Endodermal cell (in vitro differentiated cells): ENCODE measurements around the gene SGMS2. TPM values are rescaled to one million over a fixed set of nuclear protein-coding genes. Genes with fewer than 3 reads are reported as not detected.

Experiments
- DNase-seq: peaks from one replicate; pipeline ENCODE4 v3.0.0-alpha.2; 2017
- H3K27ac ChIP-seq: 2 replicates; pipeline ENCODE4 v1.5.1; 2013; ENCODE audit warnings: mild to moderate bottlenecking, low read depth, low read length, moderate library complexity
- H3K27me3 ChIP-seq: 2 replicates; pipeline ENCODE4 v1.6.1; 2013; ENCODE audit warnings: mild to moderate bottlenecking, low read length, moderate library complexity; ENCODE audit not compliant: insufficient read depth, control insufficient read depth, poor library complexity, severe bottlenecking
- H3K36me3 ChIP-seq: 2 replicates; pipeline ENCODE4 v1.7.0; 2013; ENCODE audit warnings: mild to moderate bottlenecking, low read length, moderate library complexity; ENCODE audit not compliant: control insufficient read depth, insufficient read depth
- H3K4me1 ChIP-seq: one replicate; pipeline ENCODE4 v1.7.0; 2013; ENCODE audit warnings: low read length; ENCODE audit not compliant: control insufficient read depth, insufficient read depth
- H3K4me3 ChIP-seq: 2 replicates; pipeline ENCODE4 v1.5.1; 2013; ENCODE audit warnings: mild to moderate bottlenecking, low read length, moderate library complexity
- H3K9ac ChIP-seq: 2 replicates; pipeline ENCODE4 v1.6.1; 2013; ENCODE audit warnings: mild to moderate bottlenecking, low read length, moderate library complexity; ENCODE audit not compliant: poor library complexity, severe bottlenecking; ENCODE audit errors: extremely low read depth
- H3K9me3 ChIP-seq: 2 replicates; pipeline ENCODE4 v1.6.1; 2013; ENCODE audit warnings: mild to moderate bottlenecking, low read length, moderate library complexity; ENCODE audit not compliant: control insufficient read depth
- H3K27ac Mint-ChIP-seq: 2 replicates; pipeline ENCODE4 v1.8.0; 2020; ENCODE audit warnings: mixed read lengths
- H3K27me3 Mint-ChIP-seq: 2 replicates; pipeline ENCODE4 v1.8.0; 2021; ENCODE audit warnings: mild to moderate bottlenecking, mixed read lengths; ENCODE audit not compliant: insufficient read depth
- H3K36me3 Mint-ChIP-seq: 2 replicates; pipeline ENCODE4 v1.8.0; 2020; ENCODE audit warnings: low read depth, mixed read lengths
- H3K4me1 Mint-ChIP-seq: 2 replicates; pipeline ENCODE4 v1.8.0; 2020; ENCODE audit warnings: mixed read lengths
- H3K4me3 Mint-ChIP-seq: 2 replicates; pipeline ENCODE4 v1.8.0; 2020; ENCODE audit warnings: mild to moderate bottlenecking, moderate library complexity, mixed read lengths
- H3K9me3 Mint-ChIP-seq: 2 replicates; pipeline ENCODE4 v1.8.0; 2020; ENCODE audit warnings: mild to moderate bottlenecking, mixed read lengths
- WGBS, 2 experiments: methylation state at CpG; one replicate each; pipeline versions ENCODE4 v1.1.5 to v1.1.7; 2013; ENCODE audit warnings: missing lambda C conversion rate in 2 of 2, mixed read lengths in 1 of 2; ENCODE audit not compliant: insufficient coverage in 1 of 2, insufficient read length in 1 of 2; 5-methylcytosine and 5-hydroxymethylcytosine counted together
- total RNA-seq, 2 donors: library from RNA; stranded (reverse); fragmentation: NEBNext Ultra II Directional in 1 of 2; extraction: Animal tissue kit (Norgen Biotek cat#: 25700) in 1 of 2; gene quantifications; 2 replicates in 1 of 2; 3 replicates in 1 of 2; pipeline ENCODE4 v1.2.1, GENCODE V29; 2021
- TF ChIP-seq, protein P1 (sequence below): fragments of 200-600 bp; sonication (generic); conservative IDR thresholded peaks from 2 replicates; pipeline ENCODE4 v1.5.0; 2021; ENCODE audit warnings: antibody characterized with exemption, mild to moderate bottlenecking

The SGMS2 gene
- total RNA-seq, 2 donors from 2014 or later = 0.11 to 0.62 TPM

- DNase-seq = no peak
Measured at GRCh38 chr4:107815158-107815557, 9.6 kb upstream of the SGMS2 start.

GRCh38 chr4:107818301-107818910, 6.3 kb upstream of the SGMS2 start:
- H3K4me3 Mint-ChIP-seq = no peak overlapping the region
- H3K36me3 Mint-ChIP-seq = no peaks in the 10 kb centered on the region
- TF ChIP-seq, protein P1, sequence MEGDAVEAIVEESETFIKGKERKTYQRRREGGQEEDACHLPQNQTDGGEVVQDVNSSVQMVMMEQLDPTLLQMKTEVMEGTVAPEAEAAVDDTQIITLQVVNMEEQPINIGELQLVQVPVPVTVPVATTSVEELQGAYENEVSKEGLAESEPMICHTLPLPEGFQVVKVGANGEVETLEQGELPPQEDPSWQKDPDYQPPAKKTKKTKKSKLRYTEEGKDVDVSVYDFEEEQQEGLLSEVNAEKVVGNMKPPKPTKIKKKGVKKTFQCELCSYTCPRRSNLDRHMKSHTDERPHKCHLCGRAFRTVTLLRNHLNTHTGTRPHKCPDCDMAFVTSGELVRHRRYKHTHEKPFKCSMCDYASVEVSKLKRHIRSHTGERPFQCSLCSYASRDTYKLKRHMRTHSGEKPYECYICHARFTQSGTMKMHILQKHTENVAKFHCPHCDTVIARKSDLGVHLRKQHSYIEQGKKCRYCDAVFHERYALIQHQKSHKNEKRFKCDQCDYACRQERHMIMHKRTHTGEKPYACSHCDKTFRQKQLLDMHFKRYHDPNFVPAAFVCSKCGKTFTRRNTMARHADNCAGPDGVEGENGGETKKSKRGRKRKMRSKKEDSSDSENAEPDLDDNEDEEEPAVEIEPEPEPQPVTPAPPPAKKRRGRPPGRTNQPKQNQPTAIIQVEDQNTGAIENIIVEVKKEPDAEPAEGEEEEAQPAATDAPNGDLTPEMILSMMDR = no peak
- H3K27ac Mint-ChIP-seq = no peak overlapping the region
- Histone ChIP-seq H3K4me3 (no peak overlapping the region), H3K27me3 (peaks cover 45% of the 10 kb centered on the region), H3K4me1 (no peaks in the 10 kb centered on the region), H3K36me3 (no peaks in the 10 kb centered on the region), H3K9me3 (no peaks in the 10 kb centered on the region), H3K27ac (no peak overlapping the region), H3K9ac (no peak overlapping the region)
- peaks cover 74% of the 10 kb centered on the region for H3K27me3 Mint-ChIP-seq
- no peak for DNase-seq
- H3K4me1 Mint-ChIP-seq = no peaks in the 10 kb centered on the region
- 87 to 100% methylated on average over 3 of the region's 3 CpGs for WGBS, 2 experiments
- no peaks in the 10 kb centered on the region for H3K9me3 Mint-ChIP-seq

More at GRCh38 chr4:107815158-107815557, 9.6 kb upstream of the SGMS2 start:
- Mint-ChIP-seq H3K27ac (no peak overlapping the region), H3K27me3 (peaks cover 47% of the 10 kb centered on the region), H3K4me1 (no peaks in the 10 kb centered on the region), H3K9me3 (no peaks in the 10 kb centered on the region), H3K36me3 (no peaks in the 10 kb centered on the region), H3K4me3 (no peak overlapping the region)
- Histone ChIP-seq H3K4me3 (no peak overlapping the region), H3K36me3 (no peaks in the 10 kb centered on the region), H3K27ac (no peak overlapping the region), H3K27me3 (peaks cover 15% of the 10 kb centered on the region), H3K9me3 (no peaks in the 10 kb centered on the region), H3K9ac (no peak overlapping the region), H3K4me1 (no peaks in the 10 kb centered on the region)
- TF ChIP-seq, protein P1 = no peak
- 86 to 90% methylated on average over 1 of the region's 1 CpG for WGBS, 2 experiments

- H3K36me3 ChIP-seq = no peaks in the 10 kb centered on the region
- H3K27me3 Mint-ChIP-seq = peaks cover 97% of the 10 kb centered on the region
- DNase-seq = no peak
- no peaks in the 10 kb centered on the region for H3K9me3 Mint-ChIP-seq
- H3K4me3 Mint-ChIP-seq = peak overlapping the region; percentile 75
- H3K4me3 ChIP-seq = peak overlapping the region; percentile 82
- peaks cover 78% of the 10 kb centered on the region for H3K27me3 ChIP-seq
- H3K4me1 ChIP-seq = peaks cover 2% of the 10 kb centered on the region
- H3K27ac ChIP-seq = no peak overlapping the region
- peaks cover 14% of the 10 kb centered on the region for H3K4me1 Mint-ChIP-seq
- TF ChIP-seq, protein P1 = no peak
- 23 to 30% methylated on average over 6 to 11 of the region's 11 CpGs for WGBS, 2 experiments
- no peaks in the 10 kb centered on the region for H3K9me3 ChIP-seq
- H3K9ac ChIP-seq = peak overlapping the region; percentile 61
- H3K27ac Mint-ChIP-seq = no peak overlapping the region
- H3K36me3 Mint-ChIP-seq = no peaks in the 10 kb centered on the region
Measured at GRCh38 chr4:107823870-107824349, 822 bp upstream of the SGMS2 start.
